GM21786 (cell line): ENCODE data around the gene BAZ2B.

ENCODE experiments used
- ATAC-seq: cut with Tn5 transposase; IDR thresholded peaks from one replicate; pipeline ENCODE4 v1.9.1; 2021; ENCODE audit not compliant: unreplicated experiment

BAZ2B gene

GRCh38 chr2:159573846-159574606 is 42.3 kb downstream of the BAZ2B start:
- ATAC-seq, result no peak

GRCh38 chr2:159573294-159573693 is 43.1 kb downstream of the BAZ2B start:
- no peak for ATAC-seq

DNA sequence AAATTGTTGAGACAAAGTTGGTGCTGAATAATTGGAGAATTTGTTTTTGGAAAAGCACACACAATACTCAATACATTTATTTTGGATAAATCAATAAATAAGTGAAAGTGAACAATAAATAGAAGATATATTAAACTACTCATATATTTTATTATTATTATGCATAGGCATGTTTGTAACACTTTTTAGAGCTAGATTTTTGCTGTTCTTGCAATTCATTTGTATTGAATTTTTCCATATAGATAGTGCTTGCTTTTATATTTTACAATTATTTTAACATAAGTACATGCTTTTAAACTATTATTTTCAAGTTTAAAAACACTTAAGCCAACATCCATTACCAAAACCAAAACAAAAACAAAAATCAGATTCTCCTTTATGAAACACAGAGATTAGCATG is 43.9 kb downstream of the BAZ2B start:
- ATAC-seq, result no peak

DNA sequence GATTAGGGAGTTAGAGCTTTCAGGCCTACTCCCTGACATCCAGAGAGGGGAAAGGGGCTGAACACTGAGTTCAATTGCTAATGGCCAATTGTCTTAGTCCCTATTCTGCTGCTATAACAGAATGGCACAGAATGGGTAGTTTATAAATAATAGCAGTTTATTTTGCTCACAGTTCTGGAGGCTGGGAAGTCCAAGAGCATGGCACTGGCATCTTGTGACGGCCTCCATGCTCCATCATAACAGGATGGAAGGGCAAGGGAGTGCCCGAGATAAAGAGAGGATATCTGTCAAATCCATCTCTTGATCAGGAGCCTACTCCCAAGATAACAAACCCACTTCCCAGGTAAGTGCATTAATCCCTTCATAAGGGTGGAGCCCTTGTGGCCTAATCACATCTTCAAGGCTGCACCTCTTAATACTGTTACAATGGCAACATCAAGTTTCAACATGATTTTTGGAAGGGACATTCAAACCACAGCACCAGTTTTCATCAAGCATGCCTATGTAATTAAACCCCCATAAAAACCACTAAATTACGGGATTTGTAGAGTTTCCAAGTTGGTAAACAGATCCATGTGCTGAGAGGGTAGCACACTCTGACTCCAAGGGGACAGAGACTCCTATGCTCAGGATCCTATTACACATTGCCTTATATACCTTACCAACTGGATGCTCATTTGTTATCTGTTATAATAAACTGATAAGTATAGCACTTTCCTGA is 44.6 kb downstream of the BAZ2B start:
- no peak for ATAC-seq

DNA sequence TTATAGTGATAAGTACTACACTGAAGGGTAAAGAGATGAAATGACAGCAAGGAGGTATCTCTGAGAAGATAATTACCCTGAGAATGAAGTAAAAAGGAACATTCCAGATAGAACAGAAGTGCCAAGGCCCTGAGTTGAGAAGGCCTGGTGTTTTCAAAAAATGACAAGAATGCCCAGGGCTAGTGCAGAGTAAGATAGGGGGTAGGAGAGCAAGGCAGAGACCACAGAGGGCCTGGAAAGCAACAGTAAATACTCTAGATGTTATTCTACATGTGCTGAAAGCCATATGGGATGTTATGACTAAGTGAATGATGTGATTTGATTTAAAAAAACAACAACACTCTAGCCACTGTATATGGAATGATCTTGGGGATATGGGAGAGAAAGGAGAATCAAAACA is 52.3 kb downstream of the BAZ2B start:
- no peak for ATAC-seq

- no peak for ATAC-seq
Measured at GRCh38 chr2:159562248-159562647, 54.1 kb downstream of the BAZ2B start.

DNA sequence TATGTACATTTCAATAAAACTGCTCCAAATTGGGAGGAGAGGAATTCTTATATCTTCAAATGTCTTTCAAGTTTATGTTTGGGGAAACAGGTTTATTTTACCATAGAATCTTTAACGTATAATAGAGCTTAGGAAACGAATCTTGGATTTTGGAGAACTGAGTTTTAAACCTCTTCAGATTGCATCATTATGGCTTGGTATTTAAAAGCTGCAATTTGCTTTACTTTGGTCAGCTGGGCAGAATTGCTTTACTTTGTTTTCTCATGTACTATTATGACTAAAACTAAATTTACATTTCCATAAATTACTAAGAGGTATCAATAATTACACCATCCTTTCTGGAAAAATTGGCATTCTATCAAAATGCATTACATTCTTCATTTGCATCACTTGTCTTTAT is 54.6 kb downstream of the BAZ2B start:
- ATAC-seq, result no peak

DNA sequence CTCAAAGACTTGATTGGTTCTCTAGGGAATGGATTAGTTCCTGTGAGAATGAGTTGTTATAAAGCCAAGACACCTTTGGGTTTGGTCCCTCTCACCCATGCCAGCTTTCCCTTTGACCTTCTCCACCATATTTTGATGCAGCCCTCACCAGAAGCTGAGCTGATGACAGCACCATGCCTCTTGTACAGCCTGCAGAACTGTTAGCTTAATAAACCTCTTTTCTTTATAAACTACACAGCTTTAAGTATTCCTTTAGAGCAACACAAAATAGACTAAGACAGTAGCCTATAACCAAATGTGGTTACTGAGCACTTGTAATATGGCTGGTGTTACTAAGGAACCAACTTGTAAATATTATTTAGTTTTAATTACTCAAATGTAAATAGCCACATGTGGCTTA is 55.1 kb downstream of the BAZ2B start:
- ATAC-seq, result no peak

- no peak for ATAC-seq
Measured at GRCh38 chr2:159559034-159559433, 57.3 kb downstream of the BAZ2B start.

DNA sequence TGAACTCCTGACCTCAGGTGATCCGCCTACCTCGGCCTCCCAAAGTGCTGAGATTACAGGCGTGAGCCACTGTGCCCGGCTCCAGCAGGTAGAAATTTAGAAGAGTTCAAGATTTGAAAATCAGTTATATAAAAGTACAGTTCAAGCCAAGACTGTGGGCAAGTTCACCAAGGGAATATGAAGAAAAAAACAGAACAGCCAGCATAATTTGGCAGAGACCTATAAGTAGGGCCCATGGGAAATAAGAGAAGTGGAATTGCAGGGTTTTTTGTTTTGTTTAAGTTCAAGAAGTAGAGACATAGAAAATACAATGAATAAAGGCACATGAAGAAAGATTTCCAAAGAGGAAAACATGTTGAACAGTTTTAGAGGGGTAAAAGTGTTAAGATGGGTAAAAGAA is 57.9 kb downstream of the BAZ2B start:
- ATAC-seq, result no peak

GRCh38 chr2:159557437-159558034 is 58.8 kb downstream of the BAZ2B start:
- ATAC-seq, result no peak

GRCh38 chr2:159555651-159556392 is 60.5 kb downstream of the BAZ2B start:
- ATAC-seq, result no peak

DNA sequence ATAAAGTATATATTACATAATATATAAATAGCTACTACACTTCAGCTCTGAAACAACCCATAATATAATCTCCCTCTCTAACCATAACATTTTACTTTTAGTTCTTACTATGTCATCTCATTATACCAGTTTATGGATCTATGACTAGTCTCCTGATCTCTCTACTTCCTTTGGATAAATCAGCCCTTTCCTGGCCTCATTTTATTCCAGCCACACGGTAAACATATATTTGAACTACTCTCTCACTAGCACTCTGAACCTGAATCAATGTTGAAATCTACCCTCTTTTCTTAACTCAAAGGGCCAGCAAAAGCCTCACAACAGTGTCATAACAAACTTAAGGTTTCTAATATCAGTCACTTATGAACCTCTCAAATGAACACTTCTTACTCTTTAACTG is 62.6 kb downstream of the BAZ2B start:
- no peak for ATAC-seq

DNA sequence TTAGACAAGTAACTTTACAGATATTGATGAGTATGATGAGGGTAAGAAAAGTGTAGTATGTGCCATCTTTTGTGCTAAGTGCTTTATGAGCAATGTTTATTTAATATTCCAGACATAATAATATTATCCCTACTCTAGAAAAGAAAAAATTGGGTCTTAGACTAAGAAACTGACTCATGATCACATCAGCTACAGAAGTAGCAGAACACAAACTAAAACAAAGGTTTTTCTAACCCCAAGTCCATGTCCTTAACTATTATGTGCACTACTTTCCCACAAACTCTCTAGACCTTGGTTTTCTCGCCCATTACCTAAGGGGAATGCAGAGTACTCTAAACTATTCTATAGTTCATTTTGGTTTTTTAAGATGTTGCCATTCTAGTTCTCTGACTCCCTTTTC is 64.5 kb downstream of the BAZ2B start:
- ATAC-seq, result no peak

- no peak for ATAC-seq
Measured at GRCh38 chr2:159550231-159550630, 66.1 kb downstream of the BAZ2B start.

- ATAC-seq, result no peak
Measured at GRCh38 chr2:159549234-159549633, 67.1 kb downstream of the BAZ2B start.

DNA sequence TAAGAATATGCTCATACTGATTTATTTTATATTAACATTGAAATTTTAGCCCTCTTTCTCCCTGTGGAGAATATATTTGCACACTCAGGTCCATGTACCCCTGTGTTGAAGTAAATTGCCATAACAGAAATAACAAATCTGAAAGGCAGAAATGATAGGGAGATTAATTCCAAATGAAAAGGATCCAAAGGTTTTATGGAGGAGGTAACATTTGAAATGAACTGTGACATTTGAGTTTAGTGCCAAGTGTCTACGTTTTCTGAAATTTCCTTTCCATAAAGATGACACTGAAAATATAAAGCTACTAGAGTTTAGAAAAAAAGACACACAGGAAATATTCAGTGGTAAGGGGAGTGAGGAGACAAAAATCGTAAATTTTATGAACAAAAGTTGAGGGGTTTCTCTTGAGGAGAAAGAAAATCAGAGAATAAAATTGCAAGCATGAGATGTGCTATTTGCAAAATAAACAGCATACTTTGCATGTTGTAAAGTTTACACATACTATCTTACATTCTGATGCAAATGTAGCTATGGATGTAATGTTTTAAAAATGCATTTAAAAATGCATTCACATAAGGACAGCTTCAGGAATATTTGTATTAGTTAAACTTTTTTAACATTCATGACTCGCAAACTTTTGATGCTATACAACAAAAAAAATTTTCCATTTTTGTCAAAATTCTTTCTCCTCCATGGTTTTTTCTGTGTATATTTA is 69.5 kb downstream of the BAZ2B start:
- no peak for ATAC-seq

GRCh38 chr2:159546039-159546438 is 70.3 kb downstream of the BAZ2B start:
- ATAC-seq, result no peak

- no peak for ATAC-seq
Measured at GRCh38 chr2:159545085-159545484, 71.3 kb downstream of the BAZ2B start.

- ATAC-seq, result no peak
Measured at GRCh38 chr2:159542101-159542500, 74.2 kb downstream of the BAZ2B start.

DNA sequence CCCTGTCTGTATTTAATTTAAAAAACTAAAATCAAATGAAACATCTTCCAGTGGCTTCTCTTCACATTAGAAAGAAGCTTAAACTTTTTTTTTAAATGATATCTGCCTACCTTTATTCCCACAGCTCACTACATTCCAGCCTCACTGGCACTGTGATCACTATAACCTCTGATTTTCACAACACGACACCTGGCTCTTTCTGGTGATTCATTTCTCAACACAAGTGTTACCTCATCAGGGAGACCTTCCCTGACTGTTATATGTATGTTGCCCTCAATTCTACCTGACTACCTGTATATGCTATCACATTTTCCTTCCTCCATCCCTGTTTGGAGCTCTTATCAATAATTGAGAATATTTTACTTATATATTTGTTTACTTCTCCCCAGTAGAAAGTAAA is 76.6 kb downstream of the BAZ2B start:
- no peak for ATAC-seq
